K562 (cell line): Measurements from ENCODE around the gene PRSS12. TPM values are rescaled to one million over a fixed set of nuclear protein-coding genes. Genes with fewer than 3 reads are reported as not detected.

Experiments
- ATAC-seq: fragments of 200-7000 bp; cut with Tn5 transposase; 3 replicates; pipeline ENCODE4 v1.9.1; 2020; ENCODE audit warnings: moderate library complexity
- BruUV-seq: library from RNA; stranded (reverse); fragments of 400-500 nt; replicated peaks from 2 replicates; lab custom pipeline; 2021; lab: Mats Ljungman, UMichigan
- CTCF ChIA-PET: fragments of 300-600 bp; formaldehyde crosslinking; extraction: SDS; loops from one replicate; lab custom pipeline; 2021; ENCODE audit warnings: low intra/inter-chr PET ratio; lab: Yijun Ruan, JAX
- POLR2A ChIA-PET: fragments of 300-600, 350-650 bp; sonication (Branson Sonifier 250); formaldehyde crosslinking; extraction: SDS; loops from one replicate; lab custom pipeline; 2021; ENCODE audit warnings: antibody characterized with exemption, inconsistent platforms; lab: Yijun Ruan, JAX
- DNase-seq, 4 experiments: peaks; one replicate each; pipeline versions ENCODE4 v3.0.0 to v3.0.0-alpha.2; 2011 to 2018; ENCODE audit warnings: low spot score in 3 of 4, mixed read lengths in 3 of 4; ENCODE audit errors: extremely low read depth in 1 of 4
- FAIRE-seq: peaks from 2 replicates; lab custom pipeline; 2011; peaks lifted over from hg19 to GRCh38; lab: Jason Lieb, UNC
- H2AFZ ChIP-seq: 2 replicates; pipeline ENCODE4 v1.6.0; 2011; ENCODE audit warnings: low read depth, low read length, control low read depth, inconsistent platforms
- H3K27ac ChIP-seq: fragments of 200-600 bp; 3 replicates; pipeline ENCODE4 v1.8.0; 2011; ENCODE audit warnings: low read depth, mild to moderate bottlenecking, control low read depth, inconsistent platforms, low read length, moderate library complexity, mixed read lengths; ENCODE audit errors: extremely low read depth
- H3K27me3 ChIP-seq, 2 experiments: fragments of 300-600 bp in 1 of 2; 2 replicates in 1 of 2; 3 replicates in 1 of 2; pipeline versions ENCODE4 v1.6.0 to v1.8.0; 2011; ENCODE audit warnings: inconsistent platforms in 2 of 2, low read length in 2 of 2, mild to moderate bottlenecking in 1 of 2, mixed read lengths in 1 of 2, moderate library complexity in 1 of 2; ENCODE audit not compliant: control insufficient read depth in 2 of 2, insufficient read depth in 2 of 2
- H3K36me3 ChIP-seq: fragments of 300-600 bp; 3 replicates; pipeline ENCODE4 v1.8.0; 2011; ENCODE audit warnings: mild to moderate bottlenecking, low read length, inconsistent platforms; ENCODE audit not compliant: control insufficient read depth, insufficient read depth
- H3K4me1 ChIP-seq, 2 experiments: fragments of 200-600 bp in 1 of 2; replicated peaks in 1 of 2; 2 replicates in 1 of 2; 3 replicates in 1 of 2; pipeline versions ENCODE4 v1.5.1 to v1.8.0; 2011; ENCODE audit warnings: inconsistent platforms in 2 of 2, low read length in 2 of 2, mild to moderate bottlenecking in 1 of 2, mixed read lengths in 1 of 2, moderate library complexity in 1 of 2; ENCODE audit not compliant: control insufficient read depth in 2 of 2, insufficient read depth in 2 of 2
- H3K4me2 ChIP-seq: 2 replicates; pipeline ENCODE4 v1.6.1; 2011; ENCODE audit warnings: low read length, control low read depth, inconsistent platforms, mixed read lengths; ENCODE audit not compliant: insufficient read depth
- H3K4me3 ChIP-seq: fragments of 200-600 bp; sonication (generic), shearing (Covaris generic); 2 replicates; pipeline ENCODE4 v1.5.1; 2016; ENCODE audit warnings: control low read depth, inconsistent platforms
- H3K79me2 ChIP-seq: fragments of 200-600 bp; 3 replicates; pipeline ENCODE4 v1.8.0; 2011; ENCODE audit warnings: low read length, inconsistent platforms; ENCODE audit not compliant: control insufficient read depth, insufficient read depth
- H3K9ac ChIP-seq, 2 experiments: 2 replicates each; pipeline versions ENCODE4 v1.6.0 to v1.6.1; 2011; ENCODE audit warnings: low read depth in 2 of 2, low read length in 2 of 2, control low read depth in 1 of 2, inconsistent platforms in 1 of 2, mild to moderate bottlenecking in 1 of 2, mixed read lengths in 1 of 2; ENCODE audit not compliant: insufficient read depth in 1 of 2
- H3K9me1 ChIP-seq: one replicate; pipeline ENCODE4 v1.6.0; 2011; ENCODE audit warnings: inconsistent platforms, mild to moderate bottlenecking, low read length, moderate library complexity; ENCODE audit not compliant: control insufficient read depth, insufficient read depth
- H3K9me3 ChIP-seq: replicated peaks from 2 replicates; pipeline ENCODE4 v1.5.1; 2011; ENCODE audit warnings: low read depth, low read length, inconsistent platforms; ENCODE audit not compliant: control insufficient read depth, insufficient read depth
- H4K20me1 ChIP-seq: replicated peaks from 2 replicates; pipeline ENCODE4 v1.6.1; 2011; ENCODE audit warnings: low read length, inconsistent platforms, mixed read lengths; ENCODE audit not compliant: control insufficient read depth, insufficient read depth
- ARID3B ChIP-seq: fragments of 250-450 bp; sonication (Bioruptor Pico); IDR thresholded peaks from 2 replicates; pipeline ENCODE4 v1.4.0; 2020; ENCODE audit warnings: borderline replicate concordance
- CUX1 ChIP-seq: fragments of 200-800 bp; sonication (Bioruptor generic); IDR thresholded peaks from 2 replicates; pipeline ENCODE4 v1.6.1; 2016; ENCODE audit warnings: missing genetic modification characterization, missing compliant biosample characterization
- DPF2 ChIP-seq: fragments of 450-650 bp; IDR thresholded peaks from 2 replicates; pipeline ENCODE4 v1.6.1; 2016
- EGR1 ChIP-seq: fragments of 450-650 bp; conservative IDR thresholded peaks from 2 replicates; pipeline ENCODE4 v1.6.1; 2017; ENCODE audit warnings: mild to moderate bottlenecking
- GTF2F1 ChIP-seq: IDR thresholded peaks from 2 replicates; pipeline ENCODE4 v1.6.1; 2011; ENCODE audit warnings: low read depth, low read length, improper control_type of control experiment
- ZNF696 ChIP-seq: fragments of 250-450 bp; sonication (Bioruptor Pico); conservative IDR thresholded peaks from 2 replicates; pipeline ENCODE4 v1.4.0; 2020; ENCODE audit warnings: mild to moderate bottlenecking, moderate library complexity
- WGBS: fragments of 100-300 bp; shearing (Covaris generic); methylation state at CpG from one replicate; pipeline ENCODE4 v1.1.6; 2016; ENCODE audit warnings: low coverage, mixed read lengths; ENCODE audit not compliant: insufficient coverage; ENCODE audit errors: missing lambda C conversion rate; 5-methylcytosine and 5-hydroxymethylcytosine counted together
- in situ Hi-C: fragments of 300-500 bp; cut with MboI; formaldehyde crosslinking; loops from 4 replicates; pipeline ENCODE4 v1.15.0; 2018; ENCODE audit warnings: inconsistent platforms, mixed read lengths
- intact Hi-C: fragments of 100-400 bp; cut with micrococcal nuclease; formaldehyde crosslinking; loops from 2 replicates; pipeline ENCODE4 v1.14.2; 2022
- polyA plus RNA-seq, 8 experiments: library from polyadenylated mRNA; depleted of rRNA in 4 of 8; stranded (reverse) in 5 of 8; unstranded in 3 of 8; fragments of >200 nt; fragmentation: Nextera tagmentation in 2 of 8; fragmentation: Illumina TruSeq in 1 of 8; extraction: Ambion mirVana in 2 of 8; extraction: Trizol in 1 of 8; gene quantifications; 2 replicates each; pipeline versions ENCODE4 v1.2.1 to v1.2.3, GENCODE V29; 2011 to 2014; ENCODE audit warnings: inconsistent platforms in 1 of 8, missing spikeins in 1 of 8
- total RNA-seq, 7 experiments: library from RNA; depleted of rRNA in 6 of 7; stranded (reverse); fragments of >200 nt in 6 of 7; fragmentation: Illumina TruSeq in 2 of 7; extraction: Trizol in 2 of 7; gene quantifications; 2 replicates each; pipeline versions ENCODE4 v1.2.1 to v1.2.3, GENCODE V29; 2011 to 2021; ENCODE audit warnings: low replicate concordance in 1 of 7

The PRSS12 gene
- total and polyA plus RNA-seq, 9 of the 15 experiments (the other 6 are each of a cell fraction or from before 2014, with no cell fraction given): 0.06 to 0.11 (median 0.09) TPM; not detected in 6

GRCh38 chr4:118360106-118360505 lies 7.3 kb upstream of the PRSS12 start:
- CTCF ChIA-PET: no interaction called here
- no TSS peak for BruUV-seq

More at GRCh38 chr4:118360106-118360505, 7.3 kb upstream of the PRSS12 start:
- intact Hi-C loops: no loop called here
- ATAC-seq: no peak
- no peak overlapping the region for H3K9ac ChIP-seq
- H3K27ac ChIP-seq: no peak overlapping the region
- H3K36me3 ChIP-seq: no peaks in the 10 kb centered on the region
- DNase-seq: no peak
- no peaks in the 10 kb centered on the region for H4K20me1 ChIP-seq
- TF ChIP-seq ARID3B (CRISPR knock-in tag) (no peak), DPF2 (no peak), CUX1 (CRISPR knock-in tag) (no peak), GTF2F1 (no peak), EGR1 (no peak), ZNF696 (CRISPR knock-in tag) (no peak)
- no peak for FAIRE-seq
- in situ Hi-C loops: no loop called here
- H3K9me1 ChIP-seq: no peaks in the 10 kb centered on the region
- no peak overlapping the region for H2AFZ ChIP-seq
- H3K27me3 ChIP-seq: peaks cover 0 to 2% of the 10 kb centered on the region in 2 experiments; a peak in 1 of 5 replicates
- no peak overlapping the region for H3K4me3 ChIP-seq
- no peaks in the 10 kb centered on the region for H3K4me1 ChIP-seq
- no peaks in the 10 kb centered on the region for H3K79me2 ChIP-seq
- POLR2A ChIA-PET: no interaction called here
- WGBS: 0% methylated on average over 3 of the region's 3 CpGs
- no peak overlapping the region for H3K4me2 ChIP-seq
- H3K9me3 ChIP-seq: no peaks in the 10 kb centered on the region
